SIG-M5 (cell line): ENCODE results near the gene ZNRF2.

Experiments used
- DNase-seq: peaks from one replicate; lab custom pipeline; 2025; lab: John Stamatoyannopoulos, UW

ZNRF2 gene

GRCh38 chr7:30412782-30413504 is 128.5 kb downstream of the ZNRF2 start:
- DNase-seq = no peak

DNA sequence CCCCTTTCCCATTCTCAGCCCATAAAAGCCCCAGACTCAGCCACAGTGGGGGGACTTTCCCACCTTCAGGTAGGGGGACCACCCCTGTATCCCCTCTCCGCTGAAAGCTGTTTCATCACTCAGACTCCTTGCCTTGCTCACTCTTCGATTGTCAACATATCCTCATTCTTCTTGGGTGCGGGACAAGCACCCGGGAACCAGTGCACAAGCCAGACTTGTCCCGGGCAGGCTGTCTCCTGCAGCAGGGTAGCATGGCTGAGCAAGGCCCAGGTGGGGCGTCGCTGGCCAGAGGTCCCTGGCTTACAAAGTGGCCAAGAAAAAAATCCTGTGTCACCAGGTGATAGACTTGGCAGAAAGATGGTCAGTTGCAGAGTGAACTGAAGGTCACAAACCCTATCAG is 129.5 kb downstream of the ZNRF2 start:
- DNase-seq = no peak
